NCI-H1092 treated with DMSO at 0.1 percent for 48 hours (cell line): ENCODE measurements around the gene INPP5A.
"Not testable (repeated sequence)": the region's sequence is repeated elsewhere in the genome, so short reads cannot be mapped to it uniquely, and the experiment has no call there.

Experiments
- DNase-seq: peaks from one replicate; lab custom pipeline; 2025; lab: John Stamatoyannopoulos, UW

INPP5A gene

DNA sequence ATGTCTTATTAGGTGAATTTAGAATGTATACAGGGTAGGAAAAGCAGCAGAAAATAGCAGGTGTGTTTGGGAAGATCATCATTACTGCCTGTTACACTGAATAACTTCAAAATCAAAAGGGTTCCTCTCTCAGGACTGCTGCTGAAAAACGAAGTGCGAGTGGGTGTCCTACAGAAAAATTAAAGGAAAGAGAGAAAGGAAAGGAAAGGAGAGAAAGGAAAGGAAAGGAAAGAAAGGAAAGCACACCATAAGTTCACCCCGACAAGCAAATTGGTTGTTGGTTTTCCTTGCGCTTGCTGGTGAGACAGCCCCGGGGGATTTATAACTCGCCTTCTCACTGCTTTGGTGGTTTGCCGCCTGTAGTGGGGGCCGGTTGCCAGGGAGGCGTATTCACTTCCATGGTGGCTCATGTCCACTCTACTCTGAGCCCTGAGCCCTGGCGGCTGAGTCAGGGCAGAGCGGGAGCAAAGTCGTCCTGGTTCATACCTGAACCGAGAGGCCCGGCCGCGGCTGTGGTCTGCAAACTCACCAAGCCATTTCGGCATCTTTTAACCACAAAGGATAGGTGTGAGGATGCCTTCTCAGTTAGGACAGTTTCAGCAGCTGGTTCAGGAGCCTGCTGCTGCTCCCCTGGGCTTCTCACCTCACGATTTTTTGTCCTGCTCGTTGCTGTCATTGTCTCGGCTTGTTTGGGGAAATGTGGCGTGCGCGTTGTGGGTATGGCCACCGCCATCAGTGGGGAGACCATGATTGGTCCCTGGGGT lies 26.1 kb downstream of the INPP5A start:
- no peak for DNase-seq

DNA sequence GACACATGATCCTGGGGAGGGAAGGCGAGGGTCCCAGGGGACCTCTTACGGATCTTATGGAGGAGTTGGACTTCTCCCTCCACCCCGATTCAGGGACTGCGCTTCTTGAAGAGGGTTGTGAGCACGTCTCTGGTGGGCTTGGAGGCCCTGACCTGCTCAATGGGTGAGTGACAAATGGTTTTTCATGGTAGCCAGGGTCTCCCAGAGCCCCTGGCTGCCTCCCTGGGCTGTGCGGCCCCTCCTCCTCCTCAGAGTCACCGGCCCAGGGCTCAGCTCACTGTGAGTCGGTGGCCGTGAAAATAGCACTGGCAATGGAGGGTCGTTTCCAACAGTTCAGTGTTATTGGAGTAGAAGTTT lies 26.6 kb downstream of the INPP5A start:
- no peak for DNase-seq

DNA sequence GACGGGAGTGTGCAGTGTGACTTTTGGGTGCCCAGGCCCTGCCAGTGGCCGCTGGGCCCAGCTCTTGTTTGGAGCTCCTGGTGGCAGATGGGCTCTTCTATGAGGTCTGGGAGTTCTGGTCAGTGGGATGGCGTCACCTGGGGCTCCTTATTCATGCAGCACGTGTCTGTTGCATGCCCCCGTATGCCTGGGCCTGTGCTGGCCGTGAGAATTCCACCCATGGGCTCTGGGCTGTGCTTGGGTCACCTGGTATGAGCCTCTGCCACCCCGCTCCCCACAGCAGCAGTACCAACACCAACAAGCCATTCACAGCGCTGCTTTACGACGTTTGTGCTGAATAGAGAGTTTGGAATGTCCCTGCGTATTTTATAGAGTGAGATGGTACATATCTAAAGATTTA lies 27.1 kb downstream of the INPP5A start:
- no peak for DNase-seq

- DNase-seq = no peak
Measured at GRCh38 chr10:132565516-132566209, 28.1 kb downstream of the INPP5A start.

DNA sequence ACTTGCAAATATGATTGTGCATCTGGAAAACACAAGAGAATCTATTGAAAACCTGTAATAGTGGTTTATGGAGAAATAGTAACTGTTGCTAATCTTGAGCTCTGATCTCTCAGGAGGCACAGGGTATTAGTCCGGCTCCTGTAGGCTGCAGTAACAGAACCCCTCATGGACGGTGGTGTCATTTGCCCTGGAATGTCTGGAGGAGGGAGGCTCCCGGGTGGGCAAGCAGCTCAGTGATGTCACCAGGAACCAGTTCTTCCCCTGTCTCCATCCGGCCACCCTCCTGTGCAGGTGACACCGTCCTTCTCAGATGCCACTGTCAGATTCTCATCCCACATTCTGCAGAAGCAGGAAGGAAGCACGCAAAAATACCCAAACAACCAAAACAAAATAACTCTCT lies 29.3 kb downstream of the INPP5A start:
- no peak for DNase-seq

DNA sequence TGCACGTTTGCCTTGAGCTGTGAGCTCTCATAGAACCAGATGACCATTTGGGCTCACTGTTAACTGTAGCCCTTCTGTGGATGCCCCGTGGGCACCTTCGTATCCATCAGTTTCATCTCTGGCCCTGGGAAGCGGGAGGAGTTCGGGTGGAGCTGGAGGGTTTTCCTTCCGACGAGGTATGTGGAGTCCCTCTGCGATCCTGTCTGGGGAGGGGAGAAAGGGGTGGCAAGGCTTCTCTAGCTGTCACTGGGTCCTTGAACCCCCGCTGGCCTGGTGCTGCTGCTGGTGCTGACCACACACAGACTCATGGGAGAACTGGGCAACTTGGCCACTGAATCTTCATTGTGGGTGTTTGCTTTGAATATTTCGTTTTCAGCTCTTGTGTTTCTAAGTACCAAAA lies 32.7 kb downstream of the INPP5A start:
- no peak for DNase-seq

- no peak for DNase-seq
Measured at GRCh38 chr10:132570771-132571649, 33.4 kb downstream of the INPP5A start.

- DNase-seq = no peak
Measured at GRCh38 chr10:132571650-132572544, 34.3 kb downstream of the INPP5A start.

- no peak for DNase-seq
Measured at GRCh38 chr10:132572545-132572937, 35.0 kb downstream of the INPP5A start.

DNA sequence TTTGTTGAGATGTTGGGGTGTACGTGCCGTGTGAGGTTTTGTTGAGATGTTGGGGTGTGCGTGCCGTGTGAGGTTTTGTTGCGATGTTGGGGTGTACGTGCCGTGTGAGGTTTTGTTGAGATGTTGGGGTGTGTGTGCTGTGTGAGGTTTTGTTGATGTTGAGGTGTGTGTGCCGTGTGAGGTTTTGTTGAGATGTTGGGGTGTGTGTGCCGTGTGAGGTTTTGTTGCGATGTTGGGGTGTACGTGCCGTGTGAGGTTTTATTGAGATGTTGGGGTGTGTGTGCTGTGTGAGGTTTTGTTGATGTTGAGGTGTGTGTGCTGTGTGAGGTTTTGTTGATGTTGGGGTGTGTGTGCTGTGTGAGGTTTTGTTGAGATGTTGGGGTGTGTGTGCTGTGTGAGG lies 35.4 kb downstream of the INPP5A start:
- DNase-seq = not testable (repeated sequence)

DNA sequence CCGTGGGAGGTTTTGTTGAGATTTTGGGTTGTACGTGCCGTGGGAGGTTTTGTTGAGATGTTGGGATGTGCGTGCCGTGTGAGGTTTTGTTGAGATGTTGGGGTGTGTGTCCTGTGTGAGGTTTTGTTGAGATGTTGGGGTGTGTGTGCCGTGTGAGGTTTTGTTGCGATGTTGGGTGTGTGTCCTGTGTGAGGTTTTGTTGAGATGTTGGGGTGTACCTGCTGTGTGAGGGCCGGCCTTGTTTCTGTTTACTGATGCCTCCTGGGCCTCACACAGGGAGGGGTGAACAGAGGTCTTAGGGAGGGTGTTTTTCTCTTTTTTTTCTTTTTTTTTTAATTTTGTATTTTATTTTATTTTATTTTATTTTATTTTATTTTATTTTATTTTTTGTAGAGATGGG lies 36.7 kb downstream of the INPP5A start:
- no peak for DNase-seq

- DNase-seq = no peak
Measured at GRCh38 chr10:132574783-132575319, 37.3 kb downstream of the INPP5A start.

GRCh38 chr10:132575320-132576201 lies 38.0 kb downstream of the INPP5A start:
- DNase-seq = no peak

- no peak for DNase-seq
Measured at GRCh38 chr10:132576671-132577349, 39.2 kb downstream of the INPP5A start.

GRCh38 chr10:132577350-132578003 lies 39.9 kb downstream of the INPP5A start:
- no peak for DNase-seq

DNA sequence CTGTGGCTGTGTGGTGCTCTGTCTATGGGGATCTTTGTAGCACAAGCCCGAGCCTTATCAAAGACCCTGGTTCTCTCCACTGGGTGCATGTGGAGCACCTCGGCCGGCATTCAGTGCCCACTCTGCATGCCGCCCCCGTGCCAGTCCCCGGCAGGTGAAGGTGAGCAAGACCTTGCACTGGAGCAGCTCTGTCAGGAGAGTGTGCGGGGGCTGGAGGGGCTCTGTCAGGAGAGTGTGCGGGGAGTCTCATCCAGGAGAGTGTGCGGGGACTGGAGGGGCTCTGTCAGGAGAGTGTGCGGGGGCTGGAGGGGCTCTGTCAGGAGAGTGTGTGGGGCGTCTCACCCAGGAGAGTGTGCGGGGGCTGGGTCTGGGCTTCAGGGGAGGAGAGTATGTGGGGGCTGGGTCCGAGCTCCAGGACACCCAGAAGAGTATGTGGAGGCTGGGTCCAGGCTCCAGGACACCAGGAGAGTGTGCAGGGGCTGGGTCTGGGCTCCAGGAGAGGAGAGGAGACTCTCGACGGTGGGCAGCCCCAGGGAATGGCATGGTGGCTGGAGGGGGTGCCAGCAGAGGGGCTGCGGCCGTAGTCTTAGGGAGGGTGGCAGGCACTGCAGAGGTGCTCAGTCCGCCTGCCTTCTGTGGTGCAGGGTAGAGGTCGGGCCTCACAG lies 40.8 kb downstream of the INPP5A start:
- no peak for DNase-seq

DNA sequence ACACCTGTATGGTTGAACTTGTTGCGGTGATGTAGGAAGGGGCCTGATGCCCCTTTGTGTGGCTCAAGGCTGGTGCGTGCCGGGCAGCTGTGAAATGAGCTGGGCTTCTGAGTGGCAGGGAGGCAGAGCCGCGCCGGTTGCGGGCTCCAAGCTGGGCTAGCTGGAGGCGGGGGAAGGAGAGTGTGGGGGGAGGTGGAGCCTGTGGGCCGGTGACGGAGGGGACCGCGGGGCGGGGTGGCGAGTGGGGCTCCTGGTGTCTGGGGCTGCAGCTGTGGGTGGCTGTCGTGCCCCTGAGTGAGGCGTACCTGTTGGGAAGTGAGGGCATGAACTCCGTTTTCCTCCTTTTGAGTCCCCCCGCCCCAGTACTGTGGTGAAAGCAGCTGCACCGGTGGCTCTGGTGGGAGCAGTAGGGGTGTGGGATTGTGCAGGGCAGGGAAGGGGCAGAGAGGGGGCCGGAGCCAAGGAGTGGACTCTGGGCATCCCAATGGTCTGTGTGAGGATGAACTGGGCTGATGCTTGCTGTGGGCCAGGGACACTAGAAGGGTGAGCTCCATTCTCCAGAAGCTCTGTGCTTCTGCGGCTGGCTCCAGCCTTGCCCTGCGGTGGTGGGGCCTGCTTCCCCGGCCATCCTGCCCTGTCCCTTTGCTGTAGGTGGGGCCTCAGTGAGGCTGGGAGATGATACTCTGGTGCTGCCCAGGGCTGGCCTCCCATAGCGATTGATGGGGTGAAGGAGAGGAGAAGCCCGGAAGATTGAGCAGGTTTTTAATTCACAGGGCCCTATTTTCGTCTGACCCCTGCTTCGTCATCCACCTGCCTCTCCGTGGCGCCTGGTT lies 41.7 kb downstream of the INPP5A start:
- no peak for DNase-seq

GRCh38 chr10:132580143-132580542 lies 42.6 kb downstream of the INPP5A start:
- no peak for DNase-seq
